SK-MEL-5 (cell line): ENCODE measurements around the gene PTPRD. TPM values are rescaled to one million over a fixed set of nuclear protein-coding genes. Genes with fewer than 3 reads are reported as not detected.
"Not testable (repeated sequence)": the region's sequence is repeated elsewhere in the genome, so short reads cannot be mapped to it uniquely, and the experiment has no call there.

Experiments used
- DNase-seq: peaks from one replicate; pipeline ENCODE4 v3.0.0-alpha.2; 2016; ENCODE audit warnings: low read depth, low spot score
- in situ Hi-C: cut with HindIII; loops from 2 replicates; pipeline ENCODE4 v1.10.0; 2016; ENCODE audit warnings: low sequenced_read_pairs, high pct_unique_total_duplicates, low pct_unique_long_range_greater_than_20kb
- total RNA-seq: library from RNA; depleted of rRNA; stranded (reverse); fragments of >200 nt; shearing (Covaris generic); gene quantifications from 2 replicates; pipeline ENCODE4 v1.2.3, GENCODE V29; 2014

The PTPRD gene
- total RNA-seq, 1 experiment from 2014 or later: 2.1 TPM

GRCh38 chr9:9992936-9993335 lies 619.9 kb downstream of the PTPRD start:
- in situ Hi-C loops: no loop called here
- no peak for DNase-seq

GRCh38 chr9:9973062-9973461 lies 639.7 kb downstream of the PTPRD start:
- in situ Hi-C loops: no loop called here
- DNase-seq: no peak

- in situ Hi-C loops: no loop called here
- peak; percentile 9 for DNase-seq
These were observed 642.3 kb downstream of the PTPRD start for GRCh38 chr9:9970514-9970913.

GRCh38 chr9:9963841-9964240 lies 649.0 kb downstream of the PTPRD start:
- no peak for DNase-seq
- in situ Hi-C loops: no loop called here

- in situ Hi-C loops: no loop called here
- DNase-seq: no peak
These were observed 650.9 kb downstream of the PTPRD start for GRCh38 chr9:9961934-9962333.

GRCh38 chr9:9961487-9961886 lies 651.3 kb downstream of the PTPRD start:
- DNase-seq: no peak
- in situ Hi-C loops: no loop called here

GRCh38 chr9:9951556-9952160 lies 661.1 kb downstream of the PTPRD start:
- DNase-seq: no peak
- in situ Hi-C loops: no loop called here

- DNase-seq: no peak
- in situ Hi-C loops: no loop called here
These were observed 662.0 kb downstream of the PTPRD start for GRCh38 chr9:9950813-9951212.

GRCh38 chr9:9949978-9950377 lies 662.8 kb downstream of the PTPRD start:
- in situ Hi-C loops: no loop called here
- no peak for DNase-seq

GRCh38 chr9:9949368-9949767 lies 663.4 kb downstream of the PTPRD start:
- DNase-seq: no peak
- in situ Hi-C loops: no loop called here

- in situ Hi-C loops: no loop called here
- DNase-seq: no peak
These were observed 666.8 kb downstream of the PTPRD start for GRCh38 chr9:9945966-9946365.

- peak; percentile 82 for DNase-seq
- in situ Hi-C loops: no loop called here
These were observed 669.9 kb downstream of the PTPRD start for GRCh38 chr9:9942764-9943424.

- DNase-seq: no peak
- in situ Hi-C loops: no loop called here
These were observed 674.4 kb downstream of the PTPRD start for GRCh38 chr9:9938432-9938831.

- DNase-seq, in situ Hi-C loops: not testable (repeated sequence)
These were observed 681.3 kb downstream of the PTPRD start for GRCh38 chr9:9931464-9931863.

GRCh38 chr9:9924376-9924775 lies 688.4 kb downstream of the PTPRD start:
- no peak for DNase-seq
- in situ Hi-C loops: no loop called here

- DNase-seq: no peak
- in situ Hi-C loops: no loop called here
These were observed 691.0 kb downstream of the PTPRD start for GRCh38 chr9:9921805-9922204.

- DNase-seq: peak; percentile 19
- in situ Hi-C loops: no loop called here
These were observed 692.3 kb downstream of the PTPRD start for GRCh38 chr9:9920425-9921060.

- DNase-seq: no peak
- in situ Hi-C loops: no loop called here
These were observed 693.5 kb downstream of the PTPRD start for GRCh38 chr9:9919174-9919775.

- in situ Hi-C loops: no loop called here
These were observed 695.4 kb downstream of the PTPRD start for GRCh38 chr9:9917400-9917799.

More at GRCh38 chr9:9917400-9917799, 695.4 kb downstream of the PTPRD start:
- no peak for DNase-seq
